Calu3 (cell line): ENCODE measurements around the gene DERL3. TPM values are rescaled to one million over a fixed set of nuclear protein-coding genes. Genes with fewer than 3 reads are reported as not detected.

Experiments used
- BruUV-seq: library from RNA; stranded (reverse); fragments of 400-500 nt; replicated peaks from 2 replicates; lab custom pipeline; 2021; lab: Mats Ljungman, UMichigan
- CTCF ChIA-PET: fragments of 300-600 bp; sonication (Branson Sonifier 250); formaldehyde crosslinking; loops from one replicate; lab custom pipeline; 2022; ENCODE audit warnings: antibody characterized with exemption; lab: Charles Lee
- DNase-seq: peaks from one replicate; pipeline ENCODE4 v3.0.0; 2022
- H3K27ac Mint-ChIP-seq: one replicate; pipeline ENCODE4 v1.8.0; 2022; ENCODE audit warnings: mixed read lengths; ENCODE audit not compliant: unreplicated experiment
- H3K27me3 Mint-ChIP-seq: one replicate; pipeline ENCODE4 v1.8.0; 2022; ENCODE audit warnings: mixed read lengths; ENCODE audit not compliant: unreplicated experiment
- H3K36me3 Mint-ChIP-seq: one replicate; pipeline ENCODE4 v1.8.0; 2022; ENCODE audit warnings: mild to moderate bottlenecking, moderate library complexity, mixed read lengths; ENCODE audit not compliant: insufficient read depth, unreplicated experiment
- H3K4me1 Mint-ChIP-seq: one replicate; pipeline ENCODE4 v1.8.0; 2022; ENCODE audit warnings: mild to moderate bottlenecking, low read depth, mixed read lengths; ENCODE audit not compliant: unreplicated experiment
- H3K4me3 Mint-ChIP-seq: one replicate; pipeline ENCODE4 v1.8.0; 2022; ENCODE audit warnings: mild to moderate bottlenecking, low read depth, moderate library complexity, mixed read lengths; ENCODE audit not compliant: unreplicated experiment
- H3K9me3 Mint-ChIP-seq: one replicate; pipeline ENCODE4 v1.8.0; 2022; ENCODE audit warnings: low read depth, mixed read lengths; ENCODE audit not compliant: unreplicated experiment
- intact Hi-C: fragments of 100-400 bp; cut with micrococcal nuclease; formaldehyde crosslinking; loops from one replicate; pipeline ENCODE4 v1.10.0; 2022; ENCODE audit not compliant: unreplicated experiment
- total RNA-seq: library from RNA; stranded (reverse); gene quantifications from 2 replicates; pipeline ENCODE4 v1.2.3, GENCODE V29; 2022
- TF ChIP-seq, protein P1 (sequence below): fragments of 200-600 bp; IDR thresholded peaks from one replicate; pipeline ENCODE4 v1.8.0; 2022; ENCODE audit warnings: antibody characterized with exemption; ENCODE audit not compliant: unreplicated experiment

The DERL3 gene
- total RNA-seq, 1 experiment from 2014 or later = 3.7 TPM

GRCh38 chr22:23812378-23812777 lies 26.4 kb downstream of the DERL3 start:
- no peaks in the 10 kb centered on the region for H3K27me3 Mint-ChIP-seq
- H3K4me1 Mint-ChIP-seq = no peaks in the 10 kb centered on the region
- CTCF ChIA-PET = interaction anchor here (0.7 kb wide), 1 partner anchor 28 kb away, joined by 3 read pairs; no protein-coding TSS in a partner anchor
- no TSS peak for BruUV-seq
- H3K9me3 Mint-ChIP-seq = no peaks in the 10 kb centered on the region
- TF ChIP-seq, protein P1, sequence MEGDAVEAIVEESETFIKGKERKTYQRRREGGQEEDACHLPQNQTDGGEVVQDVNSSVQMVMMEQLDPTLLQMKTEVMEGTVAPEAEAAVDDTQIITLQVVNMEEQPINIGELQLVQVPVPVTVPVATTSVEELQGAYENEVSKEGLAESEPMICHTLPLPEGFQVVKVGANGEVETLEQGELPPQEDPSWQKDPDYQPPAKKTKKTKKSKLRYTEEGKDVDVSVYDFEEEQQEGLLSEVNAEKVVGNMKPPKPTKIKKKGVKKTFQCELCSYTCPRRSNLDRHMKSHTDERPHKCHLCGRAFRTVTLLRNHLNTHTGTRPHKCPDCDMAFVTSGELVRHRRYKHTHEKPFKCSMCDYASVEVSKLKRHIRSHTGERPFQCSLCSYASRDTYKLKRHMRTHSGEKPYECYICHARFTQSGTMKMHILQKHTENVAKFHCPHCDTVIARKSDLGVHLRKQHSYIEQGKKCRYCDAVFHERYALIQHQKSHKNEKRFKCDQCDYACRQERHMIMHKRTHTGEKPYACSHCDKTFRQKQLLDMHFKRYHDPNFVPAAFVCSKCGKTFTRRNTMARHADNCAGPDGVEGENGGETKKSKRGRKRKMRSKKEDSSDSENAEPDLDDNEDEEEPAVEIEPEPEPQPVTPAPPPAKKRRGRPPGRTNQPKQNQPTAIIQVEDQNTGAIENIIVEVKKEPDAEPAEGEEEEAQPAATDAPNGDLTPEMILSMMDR = no peak
- DNase-seq = no peak
- peaks cover 43% of the 10 kb centered on the region for H3K36me3 Mint-ChIP-seq
- H3K27ac Mint-ChIP-seq = no peak overlapping the region
- no peak overlapping the region for H3K4me3 Mint-ChIP-seq
- intact Hi-C loops = no loop called here

DNA sequence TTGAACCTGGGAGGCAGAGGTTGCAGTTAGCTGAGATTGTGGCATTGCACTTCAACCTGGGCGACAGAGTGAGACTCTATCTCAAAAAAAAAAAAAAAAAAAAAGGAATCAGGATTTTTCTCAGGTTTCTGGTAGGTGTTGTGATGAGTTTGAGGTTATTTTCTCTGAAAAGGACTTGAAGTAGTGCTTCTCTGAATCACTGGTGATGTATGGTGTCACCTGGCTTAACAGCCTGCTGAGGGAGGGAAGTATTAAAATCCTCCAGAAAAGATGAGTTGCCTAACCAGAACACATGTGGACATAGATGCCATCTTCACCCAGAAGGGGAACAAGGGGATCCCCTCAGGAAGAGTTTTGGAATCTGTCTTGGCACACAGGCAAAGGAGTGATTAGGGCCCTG lies 32.0 kb downstream of the DERL3 start:
- no peak overlapping the region for H3K4me3 Mint-ChIP-seq
- TF ChIP-seq, protein P1 = no peak
- intact Hi-C loops = no loop called here
- peaks cover 61% of the 10 kb centered on the region for H3K36me3 Mint-ChIP-seq
- no TSS peak for BruUV-seq
- no peak overlapping the region for H3K27ac Mint-ChIP-seq
- H3K9me3 Mint-ChIP-seq = no peaks in the 10 kb centered on the region
- no peaks in the 10 kb centered on the region for H3K4me1 Mint-ChIP-seq
- H3K27me3 Mint-ChIP-seq = no peaks in the 10 kb centered on the region
- CTCF ChIA-PET = no interaction called here
- no peak for DNase-seq

- no peak for DNase-seq
- BruUV-seq = no TSS peak
- Mint-ChIP-seq H3K4me3 (no peak overlapping the region), H3K4me1 (no peaks in the 10 kb centered on the region), H3K9me3 (no peaks in the 10 kb centered on the region), H3K36me3 (peaks cover 67% of the 10 kb centered on the region), H3K27me3 (no peaks in the 10 kb centered on the region), H3K27ac (no peak overlapping the region)
- CTCF ChIA-PET = no interaction called here
- TF ChIP-seq, protein P1 = no peak
- intact Hi-C loops = no loop called here
Measured at GRCh38 chr22:23804781-23805291, 34.0 kb downstream of the DERL3 start.

- CTCF ChIA-PET = interaction anchor here (0.6 kb wide), 1 partner anchor 11 kb away, joined by 4 read pairs; no protein-coding TSS in a partner anchor
- Mint-ChIP-seq H3K9me3 (no peaks in the 10 kb centered on the region), H3K4me1 (no peaks in the 10 kb centered on the region), H3K27me3 (no peaks in the 10 kb centered on the region), H3K36me3 (peaks cover 64% of the 10 kb centered on the region), H3K27ac (no peak overlapping the region), H3K4me3 (no peak overlapping the region)
- TF ChIP-seq, protein P1 = no peak
- DNase-seq = no peak
- BruUV-seq = no TSS peak
- intact Hi-C loops = no loop called here
Measured at GRCh38 chr22:23803001-23803819, 35.6 kb downstream of the DERL3 start.
